GM12873 (cell line): Measurements from ENCODE around the gene TMEM244.

Experiments used
- CTCF ChIP-seq: IDR thresholded peaks from 2 replicates; pipeline ENCODE4 v1.5.1; 2012; ENCODE audit warnings: low read depth, mild to moderate bottlenecking, moderate library complexity, low read length, control low read depth; ENCODE audit not compliant: insufficient read depth; ENCODE audit errors: missing control alignments

TMEM244 gene

GRCh38 chr6:129884211-129884610 lies 23.1 kb upstream of the TMEM244 start:
- no peak for TF ChIP-seq CTCF

- TF ChIP-seq CTCF: no peak
Observed at GRCh38 chr6:129882510-129883023, 21.5 kb upstream of the TMEM244 start.

GRCh38 chr6:129875610-129876520 lies 14.8 kb upstream of the TMEM244 start:
- TF ChIP-seq CTCF: no peak

GRCh38 chr6:129874837-129875236 lies 13.7 kb upstream of the TMEM244 start:
- no peak for TF ChIP-seq CTCF

- TF ChIP-seq CTCF: no peak
Observed at GRCh38 chr6:129872586-129872985, 11.5 kb upstream of the TMEM244 start.

GRCh38 chr6:129871221-129871620 lies 10.1 kb upstream of the TMEM244 start:
- TF ChIP-seq CTCF: no peak

GRCh38 chr6:129867403-129867802 lies 6.3 kb upstream of the TMEM244 start:
- no peak for TF ChIP-seq CTCF
